GM21576 (cell line): ENCODE results near the gene USP37.

Experiments
- ATAC-seq: cut with Tn5 transposase; IDR thresholded peaks from one replicate; pipeline ENCODE4 v1.9.1; 2021; ENCODE audit warnings: mild to moderate bottlenecking, moderate library complexity; ENCODE audit not compliant: unreplicated experiment

The USP37 gene

DNA sequence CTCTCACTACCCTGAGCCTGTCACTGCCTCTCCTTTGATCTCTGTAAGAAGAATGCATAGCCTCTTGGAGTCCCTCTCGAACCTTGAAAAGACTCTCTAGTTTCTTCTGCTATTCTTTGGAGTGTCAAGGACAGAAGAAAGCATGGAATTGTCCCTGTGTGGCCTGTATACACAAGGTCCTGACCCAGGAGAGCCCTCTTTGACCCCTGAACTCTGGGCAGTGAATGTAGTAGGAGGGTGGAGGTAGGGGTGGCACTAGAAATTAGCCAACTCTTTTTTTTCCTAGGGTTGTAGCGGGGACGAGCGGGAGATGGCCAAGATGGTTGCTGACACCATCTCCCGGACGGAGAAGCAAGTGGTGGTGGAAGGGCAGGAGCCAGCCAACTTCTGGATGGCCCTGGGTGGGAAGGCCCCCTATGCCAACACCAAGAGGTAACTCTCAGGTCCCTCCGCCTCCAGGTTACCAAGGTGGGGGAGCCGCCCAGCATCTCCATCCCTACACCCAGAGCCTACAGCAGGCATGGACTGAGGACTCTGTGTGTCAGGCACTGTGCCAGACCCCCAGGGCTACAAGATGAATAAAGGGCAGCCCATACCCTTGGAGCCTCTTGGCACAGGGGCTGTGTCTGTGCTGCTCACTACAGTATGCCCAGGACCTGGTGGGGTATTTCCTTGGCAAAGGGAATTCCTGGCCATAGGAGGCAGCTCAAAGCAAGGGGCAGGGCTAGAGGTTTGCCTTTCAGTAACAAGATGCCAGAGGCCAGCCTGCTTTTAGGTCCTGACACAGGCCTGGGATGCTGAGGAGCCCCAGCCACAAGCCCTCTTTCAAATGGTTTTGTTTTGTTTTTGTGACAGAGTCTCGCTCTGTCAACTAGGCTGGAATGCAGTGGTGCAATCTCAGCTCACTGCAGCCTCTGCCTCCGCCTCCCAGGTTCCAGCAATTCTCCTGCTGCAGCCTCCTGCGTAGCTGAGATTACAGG lies 132.9 kb downstream of the USP37 start:
- no peak for ATAC-seq

DNA sequence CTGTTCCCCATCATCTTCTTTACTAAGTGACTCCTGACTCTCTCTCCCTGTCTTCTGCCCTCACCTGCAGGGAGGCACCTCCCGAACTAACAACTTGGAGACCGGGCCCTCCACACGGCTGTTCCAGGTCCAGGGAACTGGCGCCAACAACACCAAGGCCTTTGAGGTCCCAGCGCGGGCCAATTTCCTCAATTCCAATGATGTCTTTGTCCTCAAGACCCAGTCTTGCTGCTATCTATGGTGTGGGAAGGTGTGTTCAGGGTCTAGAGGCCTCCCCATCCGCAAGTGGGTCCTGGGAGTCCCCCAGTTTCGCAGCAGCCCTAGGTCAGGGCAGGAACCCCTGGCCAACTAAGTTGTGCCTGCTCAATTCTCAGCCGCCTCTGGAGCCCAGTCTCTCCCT lies 133.7 kb downstream of the USP37 start:
- ATAC-seq = no peak

DNA sequence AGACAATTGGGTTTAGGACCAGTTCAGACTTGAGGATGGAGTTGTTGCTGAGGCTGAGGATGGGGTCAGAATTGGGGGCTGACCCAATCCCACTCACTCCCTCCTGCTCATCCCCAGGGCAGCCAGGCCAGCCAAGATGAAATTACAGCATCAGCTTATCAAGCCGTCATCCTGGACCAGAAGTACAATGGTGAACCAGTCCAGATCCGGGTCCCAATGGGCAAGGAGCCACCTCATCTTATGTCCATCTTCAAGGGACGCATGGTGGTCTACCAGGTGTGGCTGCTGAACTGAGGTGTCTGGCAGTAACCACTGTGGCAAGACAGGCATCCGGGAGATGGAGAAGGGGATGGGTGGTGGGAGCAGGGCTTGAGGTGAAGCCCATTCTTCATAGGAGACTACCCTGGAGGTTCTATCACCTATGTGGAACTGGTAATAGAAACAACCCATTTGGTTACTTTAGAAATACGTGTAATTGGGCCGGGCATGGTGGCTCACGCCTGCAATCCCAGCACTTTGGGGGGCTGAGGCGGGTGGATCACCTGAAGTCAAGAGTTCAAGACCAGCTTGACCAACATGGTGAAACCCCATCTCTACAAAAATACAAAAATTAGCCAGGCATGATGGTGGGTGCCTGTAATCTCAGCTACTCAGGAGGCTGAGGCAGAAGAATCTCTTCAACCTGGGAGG lies 135.3 kb downstream of the USP37 start:
- ATAC-seq = no peak

GRCh38 chr2:218431878-218432277 lies 136.3 kb downstream of the USP37 start:
- no peak for ATAC-seq

- no peak for ATAC-seq
Observed at GRCh38 chr2:218430721-218431120, 137.4 kb downstream of the USP37 start.

DNA sequence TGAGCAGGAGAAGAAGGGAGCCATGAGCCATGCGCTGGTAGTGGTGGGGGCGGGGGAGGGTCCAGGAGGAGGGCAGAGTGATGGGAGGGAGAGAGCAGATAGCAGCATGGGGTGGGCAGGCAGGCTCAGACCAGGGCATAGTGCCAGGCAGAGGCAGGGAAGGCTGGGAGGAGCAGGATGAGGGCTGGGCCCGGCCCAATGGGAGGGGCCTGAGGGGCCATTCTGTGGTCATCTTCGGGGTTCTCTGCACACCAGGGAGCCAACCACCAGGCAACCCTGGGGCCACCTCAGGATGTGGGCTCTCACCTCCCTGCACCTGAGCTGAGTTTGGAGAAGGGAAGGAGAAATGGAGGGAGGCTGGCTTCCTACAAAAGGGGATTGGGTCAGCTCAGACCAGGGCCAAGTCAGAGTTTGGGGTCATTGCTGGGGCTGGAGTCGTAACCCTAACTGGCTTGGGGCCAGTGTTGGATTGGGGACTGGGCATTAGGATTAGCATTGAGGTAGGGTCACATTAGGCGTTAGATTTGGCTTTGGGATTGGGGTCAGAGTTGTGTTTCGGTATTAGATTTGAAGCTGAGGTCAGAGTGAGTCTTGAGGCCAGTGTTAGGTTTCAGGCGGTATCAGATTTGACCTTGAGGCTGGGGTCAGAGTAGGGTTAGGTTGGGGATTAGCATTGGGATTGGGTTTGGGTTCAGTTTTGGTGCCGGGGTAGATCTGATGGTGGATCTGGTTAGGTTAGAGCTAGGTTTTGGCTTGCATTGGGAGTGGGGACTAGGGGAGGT lies 138.0 kb downstream of the USP37 start:
- ATAC-seq = no peak

GRCh38 chr2:218428846-218429558 lies 139.1 kb downstream of the USP37 start:
- no peak for ATAC-seq

DNA sequence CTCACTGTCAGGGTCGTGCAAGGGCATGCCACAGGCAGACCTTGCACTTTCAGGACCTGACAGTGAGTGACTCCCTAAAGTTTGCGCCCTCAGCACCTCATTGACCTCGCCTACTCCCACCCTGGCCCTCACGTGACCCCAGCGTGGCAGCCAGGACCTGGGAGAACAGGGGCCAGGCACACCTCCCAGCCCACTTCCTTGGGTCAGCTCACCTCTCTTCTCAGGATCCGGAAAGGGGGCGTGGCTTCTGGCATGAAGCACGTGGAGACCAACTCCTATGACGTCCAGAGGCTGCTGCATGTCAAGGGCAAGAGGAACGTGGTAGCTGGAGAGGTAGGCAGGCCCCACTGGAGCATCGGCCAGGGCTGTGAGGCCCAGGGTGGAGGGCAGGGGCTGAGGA lies 140.4 kb downstream of the USP37 start:
- no peak for ATAC-seq

GRCh38 chr2:218425531-218425930 lies 142.6 kb downstream of the USP37 start:
- ATAC-seq = no peak

GRCh38 chr2:218423584-218423983 lies 144.6 kb downstream of the USP37 start:
- no peak for ATAC-seq

DNA sequence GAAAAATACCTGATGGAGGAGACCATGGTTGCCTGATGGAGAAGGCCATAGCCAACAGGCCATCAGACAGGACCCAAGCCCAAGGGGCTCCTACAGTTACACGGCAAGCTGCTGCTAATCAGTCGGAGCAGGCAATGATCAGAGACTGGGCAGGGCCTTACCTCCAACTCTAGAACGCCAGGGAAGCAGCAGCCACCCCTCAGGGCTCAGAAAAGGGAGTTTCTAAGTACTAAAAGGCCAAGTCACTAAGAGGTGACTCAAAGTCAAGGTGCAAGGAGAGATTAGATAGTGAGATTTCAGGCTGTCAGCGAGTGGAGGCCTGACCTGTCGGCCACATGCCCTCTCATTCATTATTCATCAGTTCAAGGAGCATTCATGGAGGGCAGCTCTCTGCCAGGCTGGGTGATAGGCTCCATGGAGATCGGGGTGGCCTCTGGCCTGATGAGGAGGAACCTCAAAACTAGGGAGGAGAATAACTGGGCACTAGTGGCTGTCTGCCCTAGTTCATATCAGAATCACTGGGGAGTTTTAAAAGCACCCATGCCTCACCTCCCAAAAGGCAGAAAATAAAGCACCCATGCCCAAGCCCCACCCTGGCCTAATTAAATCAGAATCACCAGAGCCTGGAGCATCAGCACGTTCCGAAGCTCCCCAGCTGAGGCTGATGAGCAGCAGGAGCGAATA lies 145.6 kb downstream of the USP37 start:
- ATAC-seq = no peak

DNA sequence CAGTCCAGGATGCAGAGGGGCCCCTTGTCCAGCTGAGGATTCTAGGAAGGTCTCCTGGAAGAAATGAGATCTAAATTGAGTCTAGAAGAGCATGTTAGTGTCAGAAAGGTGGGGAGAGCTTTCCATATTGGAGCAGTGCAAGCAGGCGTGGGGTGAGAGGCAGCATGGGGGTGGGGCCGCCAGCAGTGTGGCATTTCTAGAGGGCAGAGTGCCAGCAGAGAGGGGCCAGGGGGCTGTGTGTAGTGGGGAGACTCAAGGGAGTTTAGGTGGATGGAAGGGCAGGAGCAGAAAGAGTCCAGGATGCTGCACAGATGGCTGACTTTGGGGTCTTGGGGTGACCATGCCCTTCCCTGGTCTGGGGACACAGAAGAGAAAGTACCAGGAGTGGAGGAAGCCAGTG lies 147.1 kb downstream of the USP37 start:
- no peak for ATAC-seq

GRCh38 chr2:218419630-218420216 lies 148.4 kb downstream of the USP37 start:
- ATAC-seq = no peak

GRCh38 chr2:218418717-218419458 lies 149.3 kb downstream of the USP37 start, which contains the start of gene VIL1:
TSS of gene VIL1 (plus strand) at chr2:218419123. CDS start at chr2:218423779, 4,656 bp downstream.
- ATAC-seq = no peak

GRCh38 chr2:218418321-218418716 lies 149.8 kb downstream of the USP37 start:
- ATAC-seq = no peak

DNA sequence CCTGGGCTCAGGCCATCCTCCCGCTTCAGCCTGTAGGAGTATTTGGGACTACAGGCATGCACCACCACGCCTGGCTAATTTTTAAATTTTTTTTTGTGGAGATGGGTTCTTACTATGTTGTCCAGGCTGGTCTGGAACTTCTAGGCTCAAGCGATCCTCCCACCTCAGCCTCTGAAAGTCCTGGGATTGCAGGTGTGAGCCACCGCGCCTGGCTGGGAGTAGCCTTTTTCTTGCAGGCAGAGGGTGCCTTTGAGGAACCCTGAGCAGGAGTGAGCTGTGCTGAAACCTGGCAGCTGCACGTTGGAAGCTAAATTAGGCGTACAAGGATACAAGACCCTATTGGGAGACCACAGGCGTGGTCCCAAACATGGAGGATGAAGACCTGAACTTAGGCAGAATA lies 160.4 kb downstream of the USP37 start:
- no peak for ATAC-seq

- ATAC-seq = peak; percentile 4
Observed at GRCh38 chr2:218406949-218407618, 161.1 kb downstream of the USP37 start.

DNA sequence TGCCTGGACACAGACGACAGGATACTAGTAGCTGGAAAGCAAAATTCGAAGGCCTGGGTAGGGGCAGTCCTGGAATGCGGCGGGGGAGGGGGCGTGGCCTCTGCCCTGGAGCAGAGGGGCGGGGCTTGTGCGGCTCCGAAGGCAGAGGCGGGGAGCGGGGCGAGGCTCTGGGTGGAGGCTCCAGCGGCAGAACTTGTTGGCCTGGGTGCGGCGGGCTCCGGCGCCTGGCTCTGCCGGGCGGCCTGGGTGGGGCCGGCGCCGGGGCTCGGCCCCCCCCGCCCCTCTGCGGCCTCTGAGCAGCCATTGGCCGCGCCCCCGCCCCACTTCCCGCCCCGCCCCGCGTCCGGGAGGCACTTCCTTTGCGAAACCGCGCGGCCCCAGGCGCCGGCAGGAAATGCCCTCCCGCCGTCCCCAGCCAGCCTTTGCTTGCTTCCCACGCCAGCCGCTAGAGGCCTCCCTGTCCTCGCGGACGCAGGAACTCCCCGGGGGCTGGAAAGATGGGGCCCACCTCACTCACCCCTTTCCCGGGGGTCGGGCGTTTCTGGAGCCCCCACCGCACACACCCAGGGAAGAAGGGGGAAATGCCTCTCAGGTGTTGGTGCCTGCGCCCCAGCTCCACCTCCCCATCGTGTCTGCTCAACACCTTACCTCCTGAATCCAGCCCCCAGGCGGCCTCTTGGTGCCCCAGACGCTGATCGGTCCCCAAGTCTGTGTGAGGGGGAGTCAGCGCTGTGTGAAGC lies 161.8 kb downstream of the USP37 start:
- peak; percentile 71 for ATAC-seq
